Omental fat pad (tissue), 4 donors: ENCODE data around the gene UBE3A. TPM values are rescaled to one million over a fixed set of nuclear protein-coding genes. Genes with fewer than 3 reads are reported as not detected.

Experiments
- ATAC-seq: fragments of 150-250 bp; one replicate; pipeline ENCODE4 v1.9.1; 2016; ENCODE audit warnings: mild to moderate bottlenecking, moderate library complexity; ENCODE audit not compliant: low FRiP score
- DNase-seq: peaks from one replicate; pipeline ENCODE4 v3.0.0-alpha.2; 2019; ENCODE audit warnings: low spot score
- CTCF ChIP-seq, 3 donors: fragments of 450-650 bp; IDR thresholded peaks; one replicate each; pipeline ENCODE4 v1.5.1; 2016 to 2017; ENCODE audit warnings: antibody characterized with exemption in 3 of 3, mild to moderate bottlenecking in 3 of 3, moderate library complexity in 2 of 3
- total RNA-seq, 4 donors: library from RNA; depleted of rRNA; stranded (reverse); fragments of >200 nt; gene quantifications; one replicate each; pipeline ENCODE4 v1.1.0, GENCODE V29; 2016

The UBE3A gene
- total RNA-seq, 4 donors from 2014 or later: 54.1 to 71.6 (median 61.9) TPM

GRCh38 chr15:25392806-25393205 lies 46.0 kb downstream of the UBE3A start:
- TF ChIP-seq CTCF (IDR thresholded peaks at IDR 0.05): no peak
- no peak for DNase-seq
- ATAC-seq: no peak

- TF ChIP-seq CTCF (IDR thresholded peaks at IDR 0.05): no peak
- DNase-seq: no peak
- peak; percentile 87 for ATAC-seq
These were observed 46.7 kb downstream of the UBE3A start for GRCh38 chr15:25391971-25392721.

GRCh38 chr15:25385986-25386385 lies 52.8 kb downstream of the UBE3A start:
- ATAC-seq (no peak), DNase-seq (no peak)
- no peak for TF ChIP-seq CTCF (IDR thresholded peaks at IDR 0.05)

GRCh38 chr15:25381579-25381978 lies 57.2 kb downstream of the UBE3A start:
- DNase-seq (no peak), ATAC-seq (no peak)
- TF ChIP-seq CTCF (IDR thresholded peaks at IDR 0.05): no peak

- DNase-seq (no peak), ATAC-seq (no peak)
- TF ChIP-seq CTCF (IDR thresholded peaks at IDR 0.05): no peak
These were observed 60.3 kb downstream of the UBE3A start for GRCh38 chr15:25378501-25378901.

- DNase-seq: no peak
- TF ChIP-seq CTCF (IDR thresholded peaks at IDR 0.05): no peak
- no peak for ATAC-seq
These were observed 63.3 kb downstream of the UBE3A start for GRCh38 chr15:25375557-25375956.

GRCh38 chr15:25374143-25374542 lies 64.7 kb downstream of the UBE3A start:
- no peak for ATAC-seq
- DNase-seq: no peak
- no peak for TF ChIP-seq CTCF (IDR thresholded peaks at IDR 0.05)
